Stimulated activated CD8-positive, alpha-beta memory T cell treated with anti-CD3 and anti-CD28 coated beads, Interleukin-7, amount 100 ng/mL, for 4 hours (primary cell): Measurements from ENCODE around the gene IL1R2.

Experiments
- DNase-seq, 2 donors: peaks; one replicate each; pipeline ENCODE4 v3.0.0-alpha.2; 2020; ENCODE audit warnings: low read depth in 2 of 2

Gene IL1R2

DNA sequence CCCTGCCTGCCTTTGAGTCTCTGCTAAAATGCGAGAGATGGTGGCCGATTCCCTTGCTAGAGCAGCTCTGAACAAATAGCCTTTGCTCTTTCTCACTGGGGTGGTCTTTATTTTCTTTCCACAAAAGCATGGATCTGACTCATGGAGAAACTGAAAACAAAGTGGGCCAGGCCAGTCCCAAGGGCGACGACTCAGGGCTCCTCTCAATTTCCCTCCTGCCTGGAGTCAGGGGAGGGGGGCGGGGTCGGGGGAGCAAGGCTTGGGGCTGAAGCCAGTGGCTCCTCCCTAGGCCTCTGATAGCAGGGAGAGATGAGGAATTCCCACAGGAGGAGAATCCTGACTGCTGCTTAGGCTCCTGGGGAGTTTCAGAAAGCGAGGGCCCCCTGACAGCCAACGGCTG is 17.1 kb upstream of the IL1R2 start:
- no peak for DNase-seq

- DNase-seq: no peak
These were observed 16.4 kb upstream of the IL1R2 start for GRCh38 chr2:101975171-101975870.

- DNase-seq: no peak
These were observed 14.9 kb upstream of the IL1R2 start for GRCh38 chr2:101976891-101977290.

DNA sequence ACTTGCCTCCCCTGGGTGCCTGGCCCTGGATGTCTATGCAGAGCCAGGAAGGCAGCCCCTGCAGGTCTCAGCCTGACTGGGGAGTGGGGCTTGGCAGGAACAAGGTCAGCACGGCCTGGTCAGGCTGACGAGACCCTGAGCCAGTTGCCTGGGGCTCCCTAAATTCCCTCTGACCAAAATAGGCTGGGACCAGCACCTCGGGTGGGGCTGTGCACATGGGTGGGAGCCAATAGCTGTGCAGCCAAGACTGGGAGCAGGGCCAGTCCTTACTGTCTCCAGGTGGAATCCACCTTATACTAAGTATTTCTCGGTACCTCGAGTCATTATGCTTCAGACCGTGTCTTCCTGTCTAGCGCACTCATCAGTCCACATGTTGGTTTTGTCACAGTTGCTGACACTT is 11.4 kb upstream of the IL1R2 start:
- DNase-seq: no peak

DNA sequence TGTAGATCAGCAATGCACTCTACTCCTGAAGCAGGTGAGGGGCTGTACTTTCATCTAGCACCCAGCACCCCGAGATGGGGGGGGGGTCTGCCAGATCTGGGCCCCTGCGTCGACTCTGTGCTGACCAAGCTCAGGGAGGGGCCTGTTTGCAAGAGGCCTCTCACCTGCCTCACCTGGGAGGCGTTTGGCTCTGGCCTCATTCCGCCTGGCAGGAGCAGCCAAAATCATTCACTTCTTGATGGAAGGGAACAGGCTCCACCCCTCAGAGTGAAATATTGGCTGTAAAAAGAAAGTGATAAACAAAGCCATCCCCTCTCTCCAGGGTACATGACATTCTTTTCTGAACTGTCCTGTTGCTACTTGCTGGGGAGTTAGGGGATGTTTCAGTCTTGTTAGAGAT is 10.7 kb upstream of the IL1R2 start:
- DNase-seq: no peak

DNA sequence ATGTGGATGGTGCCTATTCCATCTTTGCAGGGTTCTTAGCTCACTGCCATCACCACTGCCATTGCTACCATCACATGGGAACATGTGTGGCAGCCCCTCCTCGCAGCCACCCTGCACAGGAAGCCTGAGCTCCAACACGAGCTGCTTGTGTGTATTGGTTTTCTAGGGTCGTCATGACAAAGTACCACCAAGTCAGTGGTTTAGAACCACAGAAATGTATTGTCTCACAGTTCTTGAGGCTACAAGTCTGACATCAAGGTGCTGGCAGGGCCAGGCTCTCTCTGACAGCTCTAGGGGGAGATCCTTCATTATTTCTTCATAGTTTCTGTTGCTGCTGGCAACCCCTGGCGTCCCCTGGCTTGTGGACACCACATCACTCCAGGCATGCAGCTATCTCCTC is 10.3 kb upstream of the IL1R2 start:
- no peak for DNase-seq

DNA sequence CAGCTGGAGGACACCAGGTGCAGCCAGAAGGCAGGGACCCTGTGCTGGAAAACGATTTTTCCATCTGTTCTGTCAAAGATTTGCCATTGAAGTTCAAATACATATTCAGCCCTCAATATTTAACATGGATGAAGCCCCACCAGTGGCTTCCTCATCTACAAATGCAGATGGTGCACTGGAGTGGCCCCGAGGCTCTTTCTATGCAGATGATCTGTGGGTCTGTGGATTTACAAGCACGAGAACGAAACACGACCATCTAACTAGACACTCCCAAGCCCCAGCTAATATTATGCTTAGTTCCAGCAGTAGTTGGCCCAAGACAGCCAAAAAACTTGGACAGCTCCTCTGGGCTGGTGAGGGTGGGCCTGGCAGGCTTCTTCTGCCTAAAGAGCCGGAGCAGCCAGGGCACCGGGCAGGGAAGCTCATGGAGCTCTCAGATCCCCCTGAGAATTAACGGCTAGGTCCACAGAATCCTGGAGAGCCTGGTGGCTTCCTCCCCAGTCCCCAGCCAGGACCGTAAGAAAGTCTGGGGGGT is 9.2 kb upstream of the IL1R2 start:
- no peak for DNase-seq

DNA sequence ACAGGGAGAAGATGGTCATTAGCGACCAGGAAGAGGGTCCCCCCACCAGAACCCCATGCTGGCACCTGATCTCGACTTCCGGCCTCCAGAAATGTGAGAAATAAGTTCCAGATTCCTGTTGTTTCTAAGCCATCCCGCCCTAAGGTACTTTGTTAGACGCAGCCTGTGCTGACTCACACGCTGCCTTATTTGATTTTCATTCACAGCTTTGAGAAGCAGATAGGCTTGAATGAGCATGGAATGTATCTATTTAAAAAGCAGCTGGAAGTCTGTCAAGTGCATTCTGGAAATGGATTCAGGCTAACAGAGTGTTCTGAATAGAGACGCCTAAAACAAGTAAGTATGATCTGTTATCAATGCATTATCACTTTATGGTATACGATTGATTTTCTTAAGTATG is 8.3 kb upstream of the IL1R2 start:
- DNase-seq: no peak

GRCh38 chr2:101983928-101984327 is 7.8 kb upstream of the IL1R2 start:
- no peak for DNase-seq

GRCh38 chr2:101984656-101985055 is 7.1 kb upstream of the IL1R2 start:
- no peak for DNase-seq

DNA sequence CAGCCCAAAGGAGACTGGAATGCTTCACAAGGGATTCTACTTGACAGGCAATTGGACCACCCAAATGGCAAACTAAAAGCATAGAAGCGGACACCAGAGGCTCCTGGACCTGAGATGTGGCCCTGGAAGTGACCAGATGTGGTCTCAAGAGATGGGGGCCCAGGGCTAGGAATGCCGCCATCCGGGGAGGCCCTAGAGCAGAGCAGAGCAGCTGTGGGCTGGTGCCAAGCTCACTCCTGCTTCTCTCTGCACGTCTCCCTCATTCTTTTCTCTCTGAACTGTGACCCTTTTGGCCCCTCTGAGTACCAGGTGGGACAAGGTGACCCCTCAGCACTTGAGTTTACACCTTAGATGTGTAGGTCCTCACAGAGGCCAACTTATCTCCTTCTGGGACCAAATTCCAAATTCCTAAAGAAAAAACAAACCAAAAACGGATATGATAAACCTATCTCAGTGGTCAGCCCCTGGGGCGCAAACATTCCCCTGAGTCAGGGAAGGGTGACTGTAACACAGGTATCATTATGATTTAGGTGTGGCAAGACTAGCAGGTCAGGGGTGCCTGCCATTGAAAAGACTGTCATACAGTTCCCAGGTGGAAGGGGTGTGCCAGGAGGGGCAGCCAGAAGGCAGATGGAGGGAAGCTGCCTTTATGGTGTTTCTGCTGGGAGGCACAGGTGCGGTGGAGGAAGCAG is 6.5 kb upstream of the IL1R2 start:
- DNase-seq: no peak

DNA sequence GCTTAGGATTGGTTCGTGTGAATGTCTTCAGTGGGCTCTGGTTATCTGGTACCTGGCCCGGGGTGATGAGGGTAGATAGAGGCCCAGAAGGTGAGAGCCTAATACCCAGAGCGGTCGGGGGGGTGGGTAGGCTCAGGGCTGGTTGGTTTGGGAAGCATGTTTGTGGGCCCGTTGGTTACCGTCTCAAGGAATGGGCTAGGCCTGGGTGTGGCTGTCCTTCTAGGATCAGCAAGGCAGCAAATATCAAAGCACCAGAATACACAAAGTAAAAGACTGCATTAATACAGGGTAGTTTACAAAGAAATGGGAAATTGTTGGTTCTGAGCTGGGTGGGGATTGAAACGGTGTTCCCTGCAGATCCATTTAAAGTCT is 6.0 kb upstream of the IL1R2 start:
- no peak for DNase-seq

- no peak for DNase-seq
These were observed 5.4 kb upstream of the IL1R2 start for GRCh38 chr2:101986376-101986775.

DNA sequence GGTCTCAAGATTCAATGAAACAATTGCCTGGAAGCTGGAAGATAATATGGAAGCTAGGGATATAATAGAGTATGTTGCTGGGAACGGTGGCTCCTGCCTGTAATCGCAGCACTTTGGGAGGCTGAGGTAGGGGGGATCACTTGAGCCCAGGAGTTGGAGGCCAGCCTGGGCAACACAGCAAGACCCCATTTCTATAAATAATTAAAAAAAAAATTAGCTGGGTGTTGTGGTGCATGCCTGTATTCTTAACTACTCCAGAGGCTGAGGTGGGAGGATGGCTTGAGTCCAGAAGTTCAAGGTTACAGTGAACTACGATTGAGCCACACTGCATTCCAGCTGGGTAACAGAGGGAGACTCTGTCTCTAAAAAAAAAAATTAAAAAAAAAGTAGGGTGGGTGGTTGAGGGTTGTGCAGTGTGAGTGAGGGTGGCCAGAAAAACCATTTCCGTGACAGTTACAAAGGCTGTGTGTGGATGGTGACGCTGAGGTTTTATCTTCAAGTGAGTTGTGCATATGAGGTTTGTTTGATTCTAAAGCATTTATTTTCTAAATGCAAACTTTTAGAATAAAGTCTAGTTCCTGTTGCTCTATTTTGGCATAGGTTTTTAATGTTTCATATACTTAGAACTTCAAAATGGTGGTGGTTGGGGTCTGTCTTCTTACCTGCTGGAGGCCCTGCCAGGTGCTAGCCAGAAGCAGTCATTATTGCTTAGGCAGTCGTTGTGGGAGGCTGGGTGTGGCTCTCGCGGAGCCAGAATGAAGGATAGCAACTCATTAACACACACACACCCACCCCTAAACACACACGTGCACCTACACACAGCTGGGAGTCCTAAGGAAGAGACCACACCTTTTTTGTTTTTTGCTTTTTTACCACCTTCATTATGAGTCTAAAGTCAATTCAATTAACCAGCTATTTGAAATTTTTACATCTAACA is 4.7 kb upstream of the IL1R2 start:
- DNase-seq: no peak

DNA sequence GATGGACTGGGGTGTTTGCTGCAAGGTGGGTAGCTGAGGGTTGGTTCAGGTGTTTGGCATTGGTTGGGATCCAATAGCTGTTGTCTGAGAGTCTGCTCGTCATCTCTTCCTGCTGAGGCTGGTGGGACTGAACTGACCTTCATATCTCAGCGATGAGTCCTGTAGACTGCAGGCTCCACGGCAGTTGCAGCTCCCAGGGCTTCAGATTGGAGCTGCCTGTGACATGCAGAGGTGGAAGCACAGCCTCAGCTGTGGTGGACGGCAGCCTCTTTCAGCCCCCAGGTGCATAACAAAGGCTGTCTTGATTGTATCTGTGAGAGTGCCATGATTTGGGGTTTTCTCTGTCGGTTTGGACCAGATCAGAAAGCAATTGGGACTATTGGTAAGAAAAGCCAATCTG is 3.9 kb upstream of the IL1R2 start:
- no peak for DNase-seq

GRCh38 chr2:101988541-101988940 is 3.2 kb upstream of the IL1R2 start:
- DNase-seq: no peak

DNA sequence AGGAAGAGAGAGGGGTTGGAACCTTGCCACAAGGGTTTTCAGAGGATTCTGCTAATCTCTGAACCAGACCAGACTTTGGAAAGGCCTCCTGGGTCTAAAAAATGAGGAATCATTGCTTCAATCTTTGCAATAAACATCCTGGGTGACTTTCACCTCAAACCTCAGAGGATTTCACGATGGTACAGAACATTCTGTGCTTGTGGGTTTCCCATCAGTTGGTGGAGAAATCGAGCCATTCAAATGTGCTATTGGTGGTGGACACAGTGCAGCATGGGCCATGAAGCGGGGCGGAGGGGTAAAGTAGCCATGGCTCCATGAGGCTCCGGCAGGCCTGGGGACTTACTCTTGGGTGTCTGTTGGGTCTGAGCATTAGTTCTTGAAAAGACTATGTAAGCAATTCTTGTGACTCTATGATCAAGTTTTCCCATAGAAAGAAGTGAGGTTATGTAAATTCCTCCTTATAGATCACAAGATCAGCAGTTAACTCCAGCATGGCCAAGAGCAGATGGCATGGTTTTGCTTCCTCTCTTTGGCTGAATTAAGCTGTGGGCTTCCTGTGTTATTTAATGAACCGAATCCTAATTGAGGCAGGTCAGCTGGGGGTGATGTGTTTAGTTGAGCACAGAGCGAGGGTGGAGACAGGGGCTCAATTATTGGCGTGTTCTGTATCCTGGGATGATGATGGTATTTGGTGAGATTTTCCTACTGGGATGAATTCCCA is 1.9 kb upstream of the IL1R2 start:
- DNase-seq: no peak

DNA sequence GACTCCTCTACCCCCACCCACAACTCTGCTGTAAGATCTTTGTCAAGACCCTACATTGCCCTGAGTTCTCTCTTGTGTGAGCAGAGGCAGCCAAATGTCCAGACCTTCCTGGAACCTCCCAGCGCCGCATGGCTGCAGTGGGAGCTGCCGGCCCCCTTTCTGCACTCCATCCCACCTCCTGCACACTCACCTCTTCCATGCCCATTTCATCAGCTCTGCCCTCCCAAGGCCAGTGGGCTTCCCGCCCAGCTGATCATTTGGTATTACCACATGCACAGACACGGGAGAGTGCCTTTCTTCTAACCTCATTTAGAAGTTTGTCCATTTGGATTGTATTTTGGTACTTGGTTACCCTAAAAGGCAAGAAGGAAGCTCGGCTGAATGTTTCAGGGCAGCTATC is 2.0 kb downstream of the IL1R2 start:
- DNase-seq: no peak

DNA sequence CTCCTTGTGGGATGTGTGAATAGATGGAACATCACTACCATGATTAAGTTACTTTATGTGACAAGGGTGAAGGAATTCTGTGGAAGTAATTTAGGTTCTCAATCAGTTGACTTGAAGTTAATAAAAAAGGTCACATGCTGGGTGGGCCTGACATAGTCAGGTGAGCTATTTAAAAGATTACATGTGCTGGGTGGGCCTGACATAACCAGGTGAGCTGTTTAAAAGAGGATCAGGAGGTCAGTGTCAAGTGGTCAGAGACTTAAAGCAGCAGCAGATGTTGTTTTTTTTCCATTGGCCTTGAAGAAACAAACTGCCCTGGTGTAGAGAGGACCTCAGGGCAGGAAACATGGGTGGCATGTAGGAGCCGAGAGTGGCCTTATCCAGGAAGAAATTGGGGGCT is 3.3 kb downstream of the IL1R2 start:
- DNase-seq: no peak

DNA sequence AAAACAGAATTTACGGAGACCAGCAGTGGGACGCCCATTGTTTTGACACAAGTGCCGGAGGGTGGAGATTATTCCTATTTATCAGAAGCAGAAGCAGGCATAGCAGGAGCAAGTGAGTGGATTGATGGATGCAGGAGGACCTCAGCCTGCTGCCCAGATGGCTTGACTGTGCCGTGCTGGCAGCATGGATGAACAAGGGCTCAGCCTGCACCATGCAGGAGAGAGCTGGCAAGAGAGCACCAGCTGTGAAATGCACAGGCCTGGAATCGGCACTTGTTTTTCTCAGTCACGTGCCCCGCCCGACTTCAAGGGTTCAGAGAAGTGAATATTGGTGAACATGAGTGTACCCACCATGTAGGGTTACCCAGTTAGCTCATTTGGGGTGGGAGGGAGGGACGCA is 4.0 kb downstream of the IL1R2 start:
- no peak for DNase-seq

GRCh38 chr2:101998556-101998895 is 6.8 kb downstream of the IL1R2 start:
- no peak for DNase-seq
